Cardiac septum (tissue), 1 donor: ENCODE results near the gene KXD1. TPM values are rescaled to one million over a fixed set of nuclear protein-coding genes. Genes with fewer than 3 reads are reported as not detected.
"Not testable (repeated sequence)": the region's sequence is repeated elsewhere in the genome, so short reads cannot be mapped to it uniquely, and the experiment has no call there.

Experiments used
- DNase-seq: peaks from one replicate; pipeline ENCODE4 v3.0.0-alpha.2; 2020; ENCODE audit warnings: low spot score
- intact Hi-C: fragments of 100-400 bp; cut with DNase I; formaldehyde crosslinking; loops from one replicate; pipeline ENCODE4 v1.14.0; 2022
- total RNA-seq: library from RNA; stranded (reverse); fragmentation: NEBNext Ultra II Directional; extraction: Animal tissue kit (Norgen Biotek cat#: 25700); gene quantifications from one replicate; pipeline ENCODE4 v1.2.1, GENCODE V29; 2021
- donor health status: DM: no; HTN: no; CAD: no.

Gene KXD1
- total RNA-seq, 1 donor from 2014 or later: 59.6 TPM

DNA sequence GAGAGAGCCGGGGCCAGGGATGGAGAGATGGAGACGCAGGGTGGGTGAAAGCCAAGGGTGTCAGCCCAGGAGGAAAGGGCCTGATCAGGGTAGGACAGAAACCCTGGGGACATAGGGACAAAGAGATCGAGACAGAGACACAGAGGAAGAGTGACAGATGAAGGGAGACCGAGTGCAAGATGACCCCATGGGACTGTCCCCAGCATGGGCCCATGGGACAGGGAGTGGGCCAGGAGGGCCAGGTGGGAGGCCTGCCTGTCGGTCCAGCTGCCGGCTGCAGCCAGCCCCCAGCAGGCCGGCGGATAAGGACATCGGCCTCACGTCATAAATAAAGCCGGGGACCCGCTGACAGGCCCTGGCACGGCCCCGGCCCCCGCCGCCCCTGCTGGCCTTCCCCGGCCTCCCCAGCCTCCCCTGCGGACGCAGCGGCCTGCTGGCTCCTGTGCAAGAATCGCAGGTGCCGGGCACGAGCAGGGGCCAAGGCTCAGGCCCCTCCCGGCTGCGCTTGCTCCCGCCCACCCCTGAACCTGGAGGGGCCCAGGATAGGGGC, 37.2 kb downstream of the KXD1 start:
- intact Hi-C loops: loop anchor here (5.0 kb wide), 2 partner anchors 77 to 252 kb away; no protein-coding TSS in a partner anchor
- no peak for DNase-seq

DNA sequence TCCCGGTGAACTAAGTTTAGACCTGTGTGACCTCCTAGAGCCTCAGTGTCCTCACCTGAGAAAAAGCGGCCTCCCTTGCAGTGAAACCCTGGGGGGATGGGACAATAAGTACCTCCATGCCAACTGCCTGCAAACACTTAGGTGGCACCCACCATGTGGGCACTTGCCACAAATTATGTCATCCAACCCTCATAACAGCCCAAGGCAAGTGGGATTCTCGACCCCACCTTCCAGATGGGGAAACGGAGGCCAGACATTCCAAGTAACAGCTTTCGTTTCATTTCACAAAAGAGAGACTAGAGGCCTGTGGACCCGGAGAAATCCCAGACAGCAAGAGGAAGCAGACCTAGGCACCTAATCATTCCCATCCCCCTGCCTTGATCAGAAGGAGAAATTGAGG, 37.8 kb downstream of the KXD1 start:
- no peak for DNase-seq
- intact Hi-C loops: no loop called here

DNA sequence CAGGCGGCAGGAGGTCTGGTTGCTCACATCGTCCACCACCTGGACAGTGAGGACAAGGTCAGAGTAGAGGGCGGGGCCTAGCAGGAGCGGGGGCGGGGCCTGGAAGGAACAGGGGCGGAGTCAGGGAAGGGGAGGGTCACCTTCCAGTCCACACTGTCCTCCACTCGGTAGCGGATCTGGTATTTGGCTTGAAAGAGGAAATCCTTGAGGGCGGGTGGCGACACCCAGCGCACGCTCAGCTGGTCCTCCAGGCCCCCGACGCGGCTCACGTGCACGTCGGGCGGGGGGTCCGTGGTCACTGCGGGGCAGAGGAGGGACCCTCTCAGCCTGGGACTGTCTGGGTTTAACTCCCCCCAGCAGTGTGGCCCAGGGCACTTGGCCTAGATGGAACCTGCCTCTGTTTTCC, 39.1 kb downstream of the KXD1 start:
- intact Hi-C loops: no loop called here
- no peak for DNase-seq

DNA sequence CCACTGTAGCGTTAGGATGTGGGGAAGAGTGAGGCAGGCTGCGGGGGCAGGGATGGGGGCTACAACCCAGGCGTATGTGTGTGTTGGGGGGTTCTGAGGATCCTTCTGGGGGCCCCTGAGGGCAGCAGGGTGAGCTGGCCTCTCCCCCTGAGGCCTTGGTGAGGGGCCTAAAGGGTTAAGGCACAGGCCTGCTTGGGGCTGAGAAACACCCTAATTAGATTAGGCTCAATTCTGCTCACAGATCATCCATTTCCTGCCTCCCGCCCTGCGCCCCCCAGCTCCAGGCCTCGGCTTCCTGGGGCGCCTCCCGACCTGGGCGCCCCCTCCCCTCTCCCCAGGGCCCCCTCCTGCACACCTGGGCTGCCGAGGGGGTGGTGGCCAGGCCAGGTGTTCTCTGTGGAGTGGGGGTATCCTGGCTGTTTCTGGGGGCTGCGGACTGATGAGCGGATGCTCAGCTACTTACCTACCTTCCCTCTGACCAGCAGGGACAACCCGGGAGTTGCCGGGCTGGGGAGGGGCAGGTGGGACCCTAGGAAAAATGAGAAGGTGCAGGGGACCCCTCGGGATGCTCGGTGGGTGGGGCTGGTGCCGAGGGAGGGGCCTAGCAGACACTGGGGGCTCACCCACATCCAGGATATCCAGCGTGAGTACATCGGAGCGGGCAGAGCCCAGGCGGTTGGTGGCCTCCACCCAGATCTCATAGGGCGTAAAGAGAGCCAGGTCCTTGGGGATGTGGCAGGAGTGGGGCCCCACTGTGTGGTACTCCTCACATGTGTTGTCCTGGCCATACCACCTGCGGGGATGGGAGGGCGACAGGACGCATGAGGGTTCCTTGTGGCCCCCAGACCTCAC, 40.4 kb downstream of the KXD1 start:
- intact Hi-C loops: no loop called here
- DNase-seq: no peak

DNA sequence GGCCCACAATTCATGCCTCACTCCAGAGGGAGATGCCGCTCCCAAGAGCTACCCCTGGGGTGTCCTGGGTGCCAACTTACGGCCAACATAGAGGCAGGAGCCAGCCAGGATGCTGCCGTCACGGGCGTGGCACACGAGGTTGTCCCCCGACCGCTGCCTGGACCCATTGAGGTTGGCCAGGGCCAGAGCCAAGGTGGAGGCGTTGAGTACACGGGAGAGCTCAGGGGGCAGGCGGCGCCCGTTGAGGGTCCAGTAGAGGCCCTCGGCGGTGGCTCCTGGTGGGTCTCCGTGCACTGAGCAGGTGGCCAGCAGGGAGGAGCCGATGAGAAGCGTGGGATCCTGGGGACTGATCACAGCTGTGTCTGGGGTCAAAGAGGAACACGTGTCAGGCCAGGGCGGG, 41.8 kb downstream of the KXD1 start:
- intact Hi-C loops: no loop called here
- DNase-seq: no peak

DNA sequence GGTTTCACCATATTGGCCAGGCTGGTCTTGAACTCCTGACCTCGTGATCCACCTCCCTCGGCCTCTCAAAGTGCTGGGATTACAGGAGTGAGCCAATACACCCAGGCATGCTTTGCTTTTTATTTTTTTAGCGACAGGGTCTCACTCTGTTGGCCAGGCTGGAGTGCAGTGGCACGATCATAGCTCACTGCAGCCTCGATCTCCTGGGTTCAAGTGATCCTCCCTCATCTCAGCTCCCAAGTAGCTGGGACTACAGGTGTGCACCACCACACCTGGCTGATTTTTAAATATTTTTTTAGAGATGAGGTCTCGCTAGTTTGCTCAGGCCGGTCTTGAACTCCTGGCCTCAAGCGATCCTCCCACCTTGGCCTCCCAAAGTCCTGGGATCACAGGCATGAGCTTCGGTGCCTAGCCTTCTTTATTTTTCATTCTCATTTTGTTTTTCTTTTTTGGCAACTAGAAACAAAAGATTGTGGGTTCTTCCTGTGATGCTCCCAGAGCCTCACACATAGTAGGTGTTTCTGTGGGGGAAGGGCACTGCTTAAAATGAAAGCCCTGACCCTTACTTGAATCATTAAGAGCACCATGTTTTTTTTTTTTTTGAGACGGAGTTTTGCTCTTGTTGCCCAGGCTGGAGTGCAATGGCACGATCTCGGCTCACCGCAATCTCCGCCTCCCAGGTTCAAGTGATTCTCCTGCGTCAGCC, 43.2 kb downstream of the KXD1 start:
- DNase-seq, intact Hi-C loops: not testable (repeated sequence)

DNA sequence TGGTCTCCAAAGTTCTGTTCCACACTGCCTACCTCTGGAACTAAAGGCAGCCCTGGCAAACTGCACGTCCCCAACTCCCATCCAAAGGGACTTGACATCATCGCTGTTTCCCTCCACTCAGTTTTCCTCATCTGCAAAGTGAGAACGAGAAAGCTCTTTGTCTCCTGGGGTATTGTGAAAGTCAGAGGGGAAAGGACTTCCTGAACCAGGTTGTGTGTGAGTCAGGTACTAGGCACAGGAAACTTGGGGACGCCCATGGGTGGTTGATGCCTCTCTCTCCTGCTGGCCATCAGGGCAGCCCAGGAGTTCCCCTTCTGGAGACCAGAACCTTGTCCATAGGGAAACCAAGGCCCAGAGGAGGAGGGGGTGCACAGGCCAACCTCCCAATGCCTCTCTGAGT, 44.2 kb downstream of the KXD1 start:
- intact Hi-C loops: no loop called here
- DNase-seq: no peak

DNA sequence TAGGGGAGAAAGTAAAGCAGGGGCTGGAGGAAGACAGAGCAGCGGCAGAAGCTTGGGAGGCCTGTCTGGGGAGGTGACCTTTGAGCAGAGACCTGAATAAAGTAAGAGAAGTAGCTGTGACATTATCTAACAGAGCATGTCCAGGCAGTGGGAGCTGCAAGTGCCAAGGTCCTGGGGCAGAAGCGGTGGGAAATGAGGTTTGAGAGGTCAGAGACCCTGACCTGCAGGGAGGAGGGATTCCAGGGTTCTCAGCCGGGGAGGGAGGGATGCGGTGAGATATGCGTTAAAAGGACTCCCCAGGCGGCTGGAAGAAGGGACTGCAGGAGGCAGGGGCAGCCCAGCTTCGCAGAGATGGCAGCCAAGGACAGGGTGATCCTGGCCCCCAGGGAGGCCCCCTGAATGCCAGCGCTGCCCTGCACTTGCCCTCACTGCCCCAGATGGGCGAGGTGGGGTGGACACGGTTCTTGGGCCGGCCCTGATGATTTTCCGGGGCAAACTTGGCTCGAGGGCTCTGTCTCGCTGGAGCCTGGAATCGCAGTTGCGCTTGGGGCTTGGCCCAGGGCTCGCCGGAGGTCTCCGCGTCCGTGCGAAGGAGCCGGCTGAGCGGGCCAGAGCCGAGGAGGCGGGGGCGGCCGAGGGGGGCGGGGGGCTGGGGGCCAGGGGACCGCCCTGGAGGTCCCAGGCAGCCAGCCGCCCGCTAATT, 45.7 kb downstream of the KXD1 start:
- DNase-seq: no peak
- intact Hi-C loops: no loop called here

DNA sequence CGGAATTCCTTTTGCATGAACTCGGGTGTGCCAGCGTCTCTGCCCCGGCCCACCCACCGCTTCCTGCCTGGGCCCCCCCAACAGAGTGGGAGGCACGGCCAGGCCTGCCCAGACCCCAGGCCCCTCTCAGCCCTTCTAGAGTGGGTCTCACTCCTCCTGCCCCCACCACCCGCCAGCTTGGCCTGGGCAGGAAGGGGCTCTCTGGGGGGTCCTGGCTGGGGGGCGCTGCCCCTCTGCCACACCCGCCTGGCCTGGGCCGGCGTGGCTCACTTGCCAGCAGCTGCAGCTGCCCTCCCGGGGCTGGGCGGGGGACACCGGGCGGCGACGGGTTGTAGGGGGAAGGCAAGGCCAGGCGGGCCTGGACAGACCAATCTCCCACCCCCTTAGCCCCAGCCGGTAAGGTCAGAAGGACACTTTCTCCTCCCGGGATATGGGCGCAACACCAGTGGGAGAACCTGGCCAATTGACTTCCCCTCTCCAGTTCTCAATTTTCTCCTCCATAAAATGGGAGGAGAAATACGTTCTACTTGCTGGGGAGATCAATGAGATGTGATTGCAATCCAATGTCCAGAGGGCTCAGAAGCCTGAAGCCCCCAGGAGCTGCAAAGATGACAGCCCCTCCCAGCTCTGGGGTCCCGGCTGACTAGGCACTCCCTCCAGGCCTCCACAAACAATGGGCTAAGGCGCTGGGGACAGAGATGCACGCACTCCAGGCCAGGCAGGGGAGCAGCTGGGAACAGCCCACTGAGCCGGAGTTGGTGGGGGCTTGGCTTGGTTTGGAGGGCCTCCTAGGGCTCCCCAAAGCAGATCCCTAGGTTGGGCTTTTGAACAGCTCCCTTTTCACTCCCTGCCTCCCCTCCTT, 46.5 kb downstream of the KXD1 start:
- DNase-seq: no peak
- intact Hi-C loops: no loop called here

DNA sequence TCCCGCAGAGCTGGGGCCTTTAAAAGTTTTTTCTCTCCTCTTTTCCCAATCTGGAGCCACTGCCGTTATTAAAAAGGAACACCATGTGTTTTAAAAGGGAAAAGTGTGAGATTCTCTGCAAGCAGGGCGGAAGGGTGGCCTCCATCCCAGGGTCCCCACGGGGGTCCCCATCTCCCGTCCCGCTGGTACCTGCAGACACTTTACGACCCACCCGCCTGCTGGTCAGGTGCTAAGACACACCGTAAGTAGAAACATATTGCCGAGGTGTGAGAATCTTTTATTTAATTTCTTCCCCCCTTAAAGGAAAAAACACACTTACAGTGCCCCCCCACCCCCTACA, 47.1 kb downstream of the KXD1 start:
- intact Hi-C loops: no loop called here
- DNase-seq: no peak

DNA sequence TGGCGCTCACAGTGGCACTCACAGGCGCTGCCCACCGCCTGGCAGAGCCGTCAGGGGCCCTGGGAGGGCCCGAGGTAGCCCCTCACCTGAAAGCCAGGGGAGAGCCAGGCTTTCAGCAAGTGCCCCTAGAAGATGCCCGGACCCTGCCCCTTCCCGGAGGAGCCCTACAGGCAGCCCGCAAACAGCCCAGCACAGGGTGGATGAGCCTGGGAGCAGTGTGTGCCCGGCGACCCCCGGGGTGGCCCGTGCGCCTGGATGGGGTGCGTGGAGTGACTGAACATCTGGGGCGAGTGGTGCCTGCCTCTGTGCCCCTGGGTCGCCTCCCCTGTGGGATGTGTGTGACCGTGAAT, 47.5 kb downstream of the KXD1 start:
- intact Hi-C loops: no loop called here
- no peak for DNase-seq

DNA sequence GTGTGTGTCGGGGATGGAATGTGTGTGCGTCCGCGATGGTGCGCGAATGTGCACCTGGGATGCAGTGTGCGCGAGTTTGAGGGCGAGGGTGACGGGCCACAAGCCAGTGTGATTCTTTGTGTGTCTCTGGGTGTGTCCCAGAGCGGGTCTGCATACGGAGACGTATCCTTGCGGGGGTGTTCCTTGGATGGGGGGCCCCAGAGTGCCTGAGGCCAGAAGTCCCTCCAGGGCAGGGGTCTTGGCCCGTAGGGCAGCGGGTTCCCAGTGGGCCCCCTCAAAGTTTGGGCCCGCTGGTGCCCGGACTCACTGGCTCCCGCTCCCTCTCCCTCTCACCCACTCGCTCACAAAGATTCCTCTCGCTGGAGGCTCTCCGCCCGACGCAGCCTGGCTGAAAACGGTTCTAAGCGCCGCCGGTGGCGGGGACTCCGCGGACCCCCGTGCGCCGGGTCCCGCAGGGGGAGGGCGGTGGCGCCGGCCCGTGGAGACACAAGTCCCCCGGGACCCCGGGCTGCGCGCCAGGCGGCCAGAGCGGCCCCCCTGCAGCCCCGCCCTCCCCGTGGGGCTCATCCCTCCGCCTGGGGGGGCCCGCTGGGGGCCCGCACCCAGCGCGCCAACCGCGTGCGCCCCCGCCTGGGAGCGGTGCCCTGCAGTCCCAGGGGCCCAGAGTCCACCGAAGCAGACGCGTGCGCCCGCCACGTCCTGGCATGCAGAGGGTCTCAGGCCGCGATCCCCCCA, 48.0 kb downstream of the KXD1 start:
- intact Hi-C loops: no loop called here
- DNase-seq: no peak

DNA sequence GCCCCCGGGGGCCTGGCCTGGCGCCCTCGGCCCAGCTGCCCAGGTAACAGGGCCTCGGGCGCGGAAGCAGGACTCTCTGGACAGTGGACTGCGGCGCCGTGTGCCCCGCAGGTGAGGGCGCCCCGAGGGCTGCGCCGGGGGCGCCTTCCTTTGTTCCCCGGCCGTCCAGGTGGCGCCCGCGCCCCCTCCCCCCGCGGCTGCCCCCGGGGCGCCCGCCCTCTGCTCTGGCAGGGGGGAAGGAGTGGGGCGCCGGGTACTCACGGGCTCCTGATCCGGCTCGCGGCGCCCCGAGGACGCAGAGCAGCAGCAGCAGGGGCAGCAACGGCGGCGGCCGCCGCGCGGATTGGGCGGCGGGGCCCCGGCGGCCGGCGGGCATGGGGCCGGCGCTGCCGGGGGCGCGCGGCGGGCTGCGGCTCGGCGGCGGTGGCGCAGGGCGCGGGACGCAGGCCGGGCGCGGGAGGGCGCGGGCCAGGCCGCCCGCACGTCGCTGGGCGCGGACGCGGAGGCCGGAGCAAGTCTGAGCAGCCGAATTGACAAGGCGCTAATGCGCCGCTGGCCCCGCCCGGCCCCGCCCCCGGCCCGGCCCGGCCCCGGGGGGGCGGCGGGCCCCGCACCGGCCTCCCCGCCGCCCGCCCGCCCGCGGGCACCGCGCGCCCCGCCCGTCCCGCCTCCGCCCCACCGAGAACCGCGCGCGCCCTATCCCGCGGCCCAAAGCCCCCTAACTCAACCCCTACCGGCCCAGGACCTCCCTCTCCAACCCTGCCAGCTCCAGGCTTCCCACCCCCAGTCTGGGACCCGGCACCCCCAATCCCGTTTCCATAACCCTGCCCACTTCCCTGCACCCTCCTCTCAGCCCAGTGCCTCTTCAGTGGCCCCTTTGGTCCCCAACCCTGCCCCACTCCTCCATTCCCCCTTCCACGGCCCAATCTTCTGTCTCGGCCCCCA, 48.9 kb downstream of the KXD1 start, which contains the start of gene CRLF1:
CRLF1 (minus strand) TSS at position 519 of the 945 bp plus-strand sequence; CDS start at position 376, 143 bp downstream.
- DNase-seq: no peak

DNA sequence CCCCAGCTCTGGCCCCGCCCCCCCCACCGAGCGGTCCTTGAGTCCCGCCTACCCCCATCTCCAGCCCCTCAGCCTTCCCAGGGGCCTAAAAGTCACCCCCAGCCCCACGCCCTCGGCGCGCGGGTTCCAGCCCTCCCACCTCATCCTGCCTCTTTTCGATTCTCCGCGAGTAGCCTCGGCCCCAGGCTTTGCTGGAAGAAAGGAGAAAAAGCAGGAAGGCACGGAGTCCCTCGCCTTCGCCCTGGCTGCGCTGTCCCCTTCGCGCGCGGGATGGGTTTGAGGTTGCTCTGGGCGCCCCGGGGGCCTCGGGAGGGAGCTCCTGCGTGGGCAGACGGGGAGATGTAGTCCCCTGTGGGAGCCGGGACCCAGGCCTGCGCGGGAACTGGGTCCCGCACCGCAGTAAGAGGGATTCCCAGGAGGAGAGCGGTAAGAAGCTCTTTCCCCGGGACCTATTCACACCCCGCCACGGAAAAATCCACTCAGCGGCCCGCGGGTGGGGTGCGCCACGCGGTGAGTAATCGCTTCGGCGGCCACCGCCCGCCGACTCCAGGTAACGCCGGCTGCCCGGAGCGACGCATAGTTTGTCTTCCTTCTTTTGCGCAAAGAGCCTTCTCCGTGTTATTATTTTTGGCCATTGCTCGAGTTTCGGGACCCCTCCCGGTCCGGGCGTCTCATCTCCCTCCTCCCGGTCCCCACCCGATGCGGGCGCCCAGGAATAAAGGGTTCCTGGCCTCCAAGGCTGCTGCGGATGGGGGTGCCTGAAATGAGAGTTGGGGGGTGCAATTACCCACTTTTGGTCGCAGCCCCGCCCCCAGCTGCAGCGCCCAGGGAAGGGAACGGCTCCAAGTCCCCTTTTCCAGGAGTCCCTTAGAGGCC, 49.8 kb downstream of the KXD1 start:
- intact Hi-C loops: no loop called here
- DNase-seq: no peak

More for the DNA sequence above, 48.9 kb downstream of the KXD1 start, which contains the start of gene CRLF1:
- intact Hi-C loops: no loop called here

DNA sequence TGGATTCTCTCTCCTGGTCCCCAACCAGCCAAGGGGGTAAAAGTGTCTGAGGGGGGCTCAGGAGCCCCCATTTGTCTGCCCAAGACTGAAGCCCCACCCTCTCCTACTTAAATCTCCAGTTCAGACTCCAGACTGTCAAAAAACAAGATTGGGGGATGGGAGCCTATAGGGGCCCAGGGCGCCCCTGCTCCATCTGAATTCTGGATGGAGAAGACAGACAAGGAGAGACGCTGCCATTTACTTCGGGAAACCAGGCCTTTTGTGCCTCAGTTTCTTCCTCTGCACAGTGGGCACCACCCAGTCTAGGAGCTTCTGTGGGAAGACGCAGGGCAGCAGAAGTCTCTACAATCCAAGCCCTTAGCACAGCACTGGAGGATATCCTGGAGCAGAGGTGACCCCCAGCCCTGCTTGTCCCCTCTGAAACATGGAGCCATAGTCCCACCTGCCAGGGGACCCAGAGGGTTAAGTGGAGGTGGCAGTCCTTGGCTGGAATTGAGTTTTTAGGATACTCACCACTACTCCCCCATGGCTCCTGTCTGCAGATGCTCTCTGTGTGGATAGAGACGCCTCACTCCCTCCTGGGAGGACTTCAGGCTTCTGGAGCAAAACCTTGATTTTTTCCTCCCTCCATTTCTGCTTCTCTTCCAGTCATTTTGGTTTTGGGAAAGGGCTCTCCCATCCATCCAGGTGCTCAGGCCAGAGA, 50.6 kb downstream of the KXD1 start:
- intact Hi-C loops: no loop called here
- no peak for DNase-seq
